GM18873 (cell line): ENCODE measurements around the gene ADAM20.
"Not testable (repeated sequence)": the region's sequence is repeated elsewhere in the genome, so short reads cannot be mapped to it uniquely, and the experiment has no call there.

Source experiments
- ATAC-seq: cut with Tn5 transposase; IDR thresholded peaks from one replicate; pipeline ENCODE4 v1.9.1; 2021; ENCODE audit warnings: mild to moderate bottlenecking, moderate library complexity, moderate number of reproducible peaks; ENCODE audit not compliant: unreplicated experiment, low FRiP score

Gene ADAM20

DNA sequence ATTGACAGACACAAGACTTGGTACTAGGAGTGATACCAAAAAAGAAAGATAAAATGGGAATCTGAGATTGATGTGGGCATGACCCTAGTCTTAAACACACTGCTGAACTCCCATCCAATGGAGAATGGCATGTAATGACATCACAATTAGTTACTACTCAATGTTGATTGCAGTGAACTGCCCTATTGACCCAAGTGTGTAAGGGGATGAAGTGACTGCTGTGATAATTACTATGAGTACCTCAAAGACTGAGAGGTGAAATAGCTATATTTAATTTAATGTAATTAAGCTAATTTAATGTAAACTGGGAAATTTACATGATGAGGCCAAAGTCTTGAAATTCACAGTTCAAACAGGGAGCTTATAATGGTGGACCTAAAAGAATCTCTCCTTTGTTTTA lies at the start of gene ADAM20:
ADAM20 (minus strand) TSS at position 101 of the 400 bp plus-strand sequence. CDS start 10,247 bp downstream, outside the sequence.
- ATAC-seq = no peak

DNA sequence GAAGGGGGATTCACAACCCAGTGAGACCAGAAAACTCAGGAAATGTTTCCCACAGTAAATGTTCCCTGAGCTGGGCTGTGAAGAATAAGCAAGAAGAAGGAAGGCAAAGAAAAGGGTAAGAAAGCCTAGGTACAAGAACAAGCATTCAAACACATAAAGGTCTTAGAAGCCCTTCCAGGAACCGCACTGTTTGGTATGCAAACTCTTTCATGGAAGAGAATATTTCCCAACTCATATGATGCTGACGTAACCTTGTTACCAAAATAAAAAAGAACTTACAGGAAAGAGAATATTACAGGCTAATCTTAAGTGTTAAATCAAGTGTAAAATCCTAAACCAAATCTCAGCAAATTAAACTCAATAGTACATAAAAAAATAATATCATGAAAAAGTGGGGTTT lies 42.1 kb upstream of the ADAM20 start:
- ATAC-seq = no peak

DNA sequence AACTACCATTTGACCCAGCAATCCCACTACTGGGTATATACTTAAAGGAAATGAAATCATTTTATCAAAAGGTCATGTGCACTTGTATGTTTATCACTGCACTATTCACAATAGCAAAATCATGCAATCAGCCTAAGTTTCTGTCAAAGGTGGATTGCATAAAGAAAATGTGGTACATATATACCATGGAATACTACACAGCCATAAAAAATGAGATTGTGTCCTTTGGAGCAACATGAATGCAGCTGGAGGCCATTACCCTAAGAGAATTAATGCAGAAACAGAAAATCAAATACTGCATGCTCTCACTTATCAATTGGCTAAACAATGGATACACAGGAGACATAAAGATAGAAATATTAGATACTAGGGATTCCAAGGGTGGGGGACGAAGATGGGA lies 38.2 kb upstream of the ADAM20 start:
- ATAC-seq = no peak

DNA sequence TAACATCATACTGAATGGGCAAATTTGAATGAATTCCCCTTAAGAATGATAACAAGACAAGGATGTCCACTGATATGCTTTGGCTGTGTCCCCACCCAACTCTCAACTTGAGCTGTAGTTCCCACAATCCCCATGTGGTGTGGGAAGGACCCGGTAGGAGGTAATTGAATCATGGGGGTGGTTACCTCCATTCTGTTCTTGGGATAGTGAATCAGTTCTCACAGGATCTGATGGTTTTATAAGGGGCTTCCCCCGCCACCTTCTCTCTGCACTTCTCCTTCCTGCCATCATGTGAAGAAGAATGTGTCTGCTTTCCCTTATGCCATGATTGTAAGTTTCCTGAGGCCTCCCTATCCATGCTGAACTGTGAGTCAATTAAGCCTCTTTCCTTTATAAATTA lies 36.3 kb upstream of the ADAM20 start:
- no peak for ATAC-seq

DNA sequence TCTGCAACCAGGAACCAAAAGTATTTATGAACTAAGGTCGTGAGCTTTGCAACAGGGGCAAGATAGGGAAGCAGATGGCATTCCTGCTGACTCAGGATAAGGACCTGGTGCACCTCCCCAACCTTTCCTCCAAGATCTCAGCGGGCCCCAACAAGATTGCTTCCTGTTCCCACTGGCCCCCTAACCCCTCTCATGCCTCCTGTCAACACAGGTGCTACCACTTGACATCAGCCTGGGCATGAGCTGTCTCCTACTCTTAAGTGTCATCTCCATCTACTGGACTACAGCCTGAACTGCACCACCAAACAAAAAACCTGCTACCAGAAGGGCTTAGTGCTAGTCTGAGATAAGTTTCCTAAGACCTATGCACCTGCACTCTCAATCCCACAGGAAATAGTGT lies 33.0 kb upstream of the ADAM20 start:
- no peak for ATAC-seq

DNA sequence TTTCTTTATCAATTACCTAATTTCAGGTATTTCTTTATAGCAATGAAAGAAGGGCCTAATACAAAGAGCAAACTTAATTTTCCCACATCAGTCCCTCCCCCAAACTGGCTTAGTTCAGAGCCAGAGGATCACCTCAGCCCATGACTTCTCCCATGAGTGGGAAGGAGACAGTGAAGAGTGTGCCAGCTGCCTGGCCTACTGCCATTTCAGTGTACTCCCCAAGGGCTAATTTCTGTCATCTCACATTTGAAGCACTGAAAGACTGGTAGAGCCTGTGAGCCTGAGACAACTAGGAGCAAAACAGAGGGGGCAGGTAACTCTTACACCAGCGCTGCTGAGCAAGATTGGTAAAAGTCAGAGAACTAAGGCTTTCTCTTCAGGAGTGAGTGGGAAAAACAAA lies 29.1 kb upstream of the ADAM20 start:
- no peak for ATAC-seq

DNA sequence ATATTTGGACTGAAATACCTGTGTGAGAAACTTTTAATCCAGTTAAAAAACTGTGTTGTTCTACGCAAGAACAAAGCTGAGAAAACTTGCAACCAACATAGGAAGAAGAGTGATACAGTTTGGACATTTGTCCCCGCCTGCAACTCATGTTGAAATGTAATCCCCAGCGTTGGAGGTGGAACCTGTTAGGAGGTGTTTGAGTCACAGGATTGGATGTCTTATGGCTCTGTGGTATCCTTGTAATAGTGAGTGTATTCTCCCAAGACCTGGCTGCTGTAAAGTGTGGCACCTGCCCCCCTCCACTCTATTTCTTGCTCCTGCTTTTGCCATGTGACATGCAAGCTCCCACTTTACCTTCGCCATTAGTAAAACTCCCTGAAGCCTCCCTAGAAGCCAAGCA lies 28.6 kb upstream of the ADAM20 start:
- no peak for ATAC-seq

DNA sequence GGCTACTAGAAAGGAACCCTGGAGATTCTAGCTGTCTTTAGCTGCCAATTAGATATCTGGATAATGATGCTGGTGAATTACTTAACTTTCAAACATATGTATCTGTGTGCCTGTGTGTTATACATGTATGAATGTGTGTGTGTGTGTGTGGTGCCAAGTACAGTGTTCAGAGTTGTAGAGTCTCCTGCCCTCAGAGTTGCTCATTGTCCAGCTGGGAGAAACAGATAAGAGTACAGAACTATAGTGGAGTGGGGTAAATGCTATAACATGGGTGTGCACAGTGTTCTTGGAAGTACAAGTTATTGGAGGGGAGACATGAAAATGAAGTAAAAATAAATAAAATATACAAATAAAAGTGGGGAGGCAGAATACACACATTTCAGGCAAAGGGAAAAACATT lies 23.6 kb upstream of the ADAM20 start:
- ATAC-seq = no peak

DNA sequence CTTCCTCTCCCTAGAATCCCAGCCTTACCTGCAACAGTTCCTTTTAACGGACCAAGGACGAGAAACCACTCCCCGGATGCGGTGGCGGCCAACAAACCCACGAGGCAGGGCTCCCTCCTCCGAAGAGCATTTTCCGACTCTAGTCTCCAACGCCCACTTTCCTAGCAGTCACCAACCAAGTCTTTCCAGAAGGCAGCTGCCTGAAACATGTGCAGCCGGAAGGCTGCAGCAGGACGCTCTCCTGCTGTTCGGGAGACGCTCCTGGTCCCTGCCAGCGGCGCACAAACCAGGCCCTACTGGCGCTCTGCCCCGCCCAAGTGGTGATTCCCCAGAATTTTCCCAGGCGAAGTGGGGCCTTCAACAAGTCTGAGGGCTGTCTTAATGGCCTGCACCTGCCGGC lies 21.1 kb upstream of the ADAM20 start:
- no peak for ATAC-seq

DNA sequence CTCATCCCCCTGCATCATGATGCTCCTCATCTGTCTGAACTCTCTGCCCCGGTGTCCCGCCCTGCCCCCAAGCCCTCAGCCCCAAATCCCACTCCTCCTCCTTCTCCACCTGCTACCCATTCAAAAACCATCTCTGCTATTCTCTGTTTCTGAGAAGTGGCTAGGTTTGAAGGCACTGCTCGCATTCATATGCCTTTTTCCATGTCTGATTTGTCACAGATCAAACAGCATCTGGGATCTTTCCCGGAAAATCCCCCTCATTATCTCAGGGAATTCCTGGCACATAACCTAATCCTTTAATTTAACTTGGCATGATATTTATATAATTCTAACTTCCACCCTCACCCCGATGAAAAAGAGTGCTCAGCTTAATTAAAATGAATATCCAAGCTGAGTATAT lies 3.3 kb upstream of the ADAM20 start:
- ATAC-seq = no peak

DNA sequence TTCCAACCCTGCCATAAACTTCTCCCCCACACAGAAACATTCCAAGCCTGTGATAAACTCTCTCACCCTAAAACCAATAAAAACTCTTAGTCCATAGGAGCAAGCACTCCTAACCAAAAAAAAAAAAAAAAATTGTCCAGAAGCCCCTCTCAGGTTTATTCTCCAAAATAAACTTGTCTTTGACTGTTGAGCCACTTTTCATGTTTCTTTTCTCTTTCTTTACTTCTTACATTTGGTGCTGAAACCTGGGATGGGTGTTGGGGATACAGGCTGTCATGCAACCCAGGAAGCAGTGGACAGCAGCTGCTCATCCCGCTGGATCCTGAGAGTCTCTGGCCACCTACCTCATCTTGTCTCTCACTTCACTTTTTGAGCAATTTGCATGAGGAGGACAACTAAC lies 2.0 kb upstream of the ADAM20 start:
- no peak for ATAC-seq

DNA sequence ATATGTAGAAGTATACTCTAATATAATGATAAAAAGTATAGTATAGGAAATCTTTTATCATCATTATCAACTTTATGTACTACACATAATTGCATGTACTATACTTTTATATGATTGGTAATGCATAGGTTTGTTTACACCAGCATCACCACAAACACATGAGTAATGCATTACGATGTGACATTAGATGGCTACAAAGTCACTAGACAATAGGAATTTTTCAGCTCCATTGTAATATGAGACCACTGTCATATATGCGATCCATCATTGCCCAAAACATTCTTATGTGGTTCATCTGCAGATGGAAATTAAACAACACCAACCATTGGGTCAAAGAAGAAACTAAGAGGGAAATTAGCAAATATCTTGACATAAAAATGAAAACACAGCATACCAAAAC lies 4.4 kb downstream of the ADAM20 start:
- no peak for ATAC-seq

DNA sequence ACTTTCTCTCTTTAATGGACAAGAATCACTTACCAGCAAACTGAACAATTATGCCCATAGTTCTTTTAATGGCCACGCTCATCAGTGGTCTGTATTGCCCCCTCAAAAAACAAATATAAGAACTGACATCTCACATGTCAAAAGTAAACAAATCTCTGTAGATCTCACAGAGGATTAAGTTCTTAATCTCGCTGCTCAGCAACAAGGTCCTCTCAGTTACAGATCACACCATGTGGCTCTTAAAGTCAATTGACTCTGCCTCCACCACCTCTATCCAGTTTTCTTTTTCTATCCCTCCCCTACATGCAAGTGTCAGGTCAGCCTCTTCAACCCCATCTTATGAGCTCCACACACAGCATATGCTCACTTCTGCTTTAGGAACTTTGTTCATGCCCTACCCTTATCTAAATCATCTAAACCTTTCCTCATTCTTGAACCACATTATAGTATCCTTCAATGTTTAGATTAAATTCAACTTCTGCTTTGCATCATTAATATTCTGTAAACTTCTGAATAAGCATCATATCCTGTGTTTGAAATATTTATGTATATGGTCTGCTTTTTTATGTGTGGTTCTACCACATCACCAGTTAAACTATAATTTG lies 7.2 kb downstream of the ADAM20 start:
- ATAC-seq = no peak

DNA sequence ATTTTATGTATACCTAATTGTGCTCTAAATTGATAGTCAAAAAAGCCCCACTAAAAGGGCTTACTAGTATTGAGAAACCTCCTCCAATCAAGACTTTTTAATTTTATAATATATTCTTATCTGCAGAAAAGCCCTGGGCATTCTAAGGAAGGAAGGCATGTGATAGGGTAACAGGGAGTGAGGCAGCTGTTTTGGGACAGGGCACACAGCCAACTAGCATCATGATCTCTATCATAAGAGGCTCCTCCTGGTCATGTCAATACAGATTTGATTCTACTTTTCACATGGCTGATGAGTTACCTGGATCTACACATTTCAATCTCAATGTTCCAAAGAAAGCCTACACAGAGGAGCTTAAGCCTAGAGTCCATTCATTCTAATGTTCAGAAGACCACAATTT lies 9.1 kb downstream of the ADAM20 start:
- ATAC-seq = no peak

DNA sequence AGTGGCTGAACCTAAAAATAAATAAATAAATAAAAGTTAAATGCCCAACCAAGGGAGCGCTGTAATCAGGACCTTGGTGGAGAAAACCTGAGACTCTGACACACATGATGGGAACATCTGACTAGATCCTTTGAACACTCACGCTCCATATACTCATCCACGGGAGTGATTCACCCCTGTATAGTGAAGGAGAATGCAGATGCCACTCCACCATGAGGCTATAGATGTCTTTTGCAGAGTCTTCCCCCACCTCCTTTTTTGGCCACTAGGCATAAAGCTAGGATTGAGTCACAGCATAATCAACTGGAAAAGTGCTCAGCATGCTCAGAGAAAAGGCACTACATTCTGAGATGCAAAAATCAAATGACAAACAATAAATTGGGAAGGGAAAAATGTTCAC lies 19.0 kb downstream of the ADAM20 start:
- ATAC-seq = no peak

DNA sequence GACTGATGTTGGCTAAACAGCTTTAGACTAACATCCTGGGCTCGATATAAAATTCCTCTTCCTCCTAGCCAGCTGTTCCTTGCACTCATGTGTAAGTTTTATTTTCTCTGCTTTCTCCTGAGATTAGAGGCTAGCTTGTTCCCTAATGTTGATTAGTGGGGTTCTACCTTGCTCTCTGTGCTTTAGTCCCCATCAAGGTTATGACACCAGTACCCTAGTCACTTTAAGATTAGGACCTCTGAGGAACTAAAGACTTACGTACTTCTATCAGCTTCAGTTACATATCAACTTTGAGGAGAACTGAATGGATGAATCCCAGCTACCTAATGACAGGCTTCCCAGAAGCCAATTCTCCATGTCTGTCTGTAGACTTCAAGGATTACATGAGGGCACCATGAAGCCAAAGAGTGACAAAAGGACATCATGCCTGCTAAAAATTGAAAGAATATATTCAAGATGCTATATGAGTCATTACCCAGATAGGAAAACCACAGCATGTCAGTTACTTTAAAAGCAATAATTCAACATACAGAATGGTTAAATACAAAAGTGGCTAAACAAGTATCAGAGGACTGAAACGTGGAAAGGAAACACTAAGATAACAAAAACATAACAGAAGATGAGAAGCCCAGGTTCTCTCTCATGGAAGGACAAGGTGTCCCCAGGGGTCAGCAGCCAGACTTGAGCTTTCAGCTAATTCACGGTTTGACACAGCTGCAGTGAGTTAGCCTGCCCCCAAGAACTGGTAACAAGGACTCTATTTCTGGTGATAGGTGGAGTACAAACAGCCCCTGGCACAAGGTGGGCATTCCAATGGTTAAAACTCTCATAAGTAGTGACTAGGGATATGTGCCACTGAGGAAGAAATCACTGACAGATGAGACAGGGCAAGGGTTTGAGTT lies 20.4 kb downstream of the ADAM20 start:
- no peak for ATAC-seq

DNA sequence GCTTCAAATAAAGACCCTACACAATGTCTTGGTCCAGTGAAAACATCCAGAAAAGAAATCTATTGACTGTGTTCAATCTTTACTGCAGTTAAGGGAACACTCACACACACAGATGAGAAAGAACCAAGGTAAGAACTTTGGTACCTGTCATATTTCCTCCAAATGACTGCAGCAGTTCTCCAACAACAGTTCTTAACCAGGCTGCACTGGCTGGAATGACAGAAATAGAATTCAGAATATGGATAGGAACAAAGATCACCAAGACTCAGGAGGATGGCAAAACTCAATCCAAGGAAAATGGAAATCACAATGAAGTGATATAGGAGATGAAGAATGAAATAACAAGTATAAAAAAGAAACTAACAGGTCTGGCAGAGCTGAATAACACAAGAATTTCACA lies 36.6 kb downstream of the ADAM20 start:
- ATAC-seq = no peak

DNA sequence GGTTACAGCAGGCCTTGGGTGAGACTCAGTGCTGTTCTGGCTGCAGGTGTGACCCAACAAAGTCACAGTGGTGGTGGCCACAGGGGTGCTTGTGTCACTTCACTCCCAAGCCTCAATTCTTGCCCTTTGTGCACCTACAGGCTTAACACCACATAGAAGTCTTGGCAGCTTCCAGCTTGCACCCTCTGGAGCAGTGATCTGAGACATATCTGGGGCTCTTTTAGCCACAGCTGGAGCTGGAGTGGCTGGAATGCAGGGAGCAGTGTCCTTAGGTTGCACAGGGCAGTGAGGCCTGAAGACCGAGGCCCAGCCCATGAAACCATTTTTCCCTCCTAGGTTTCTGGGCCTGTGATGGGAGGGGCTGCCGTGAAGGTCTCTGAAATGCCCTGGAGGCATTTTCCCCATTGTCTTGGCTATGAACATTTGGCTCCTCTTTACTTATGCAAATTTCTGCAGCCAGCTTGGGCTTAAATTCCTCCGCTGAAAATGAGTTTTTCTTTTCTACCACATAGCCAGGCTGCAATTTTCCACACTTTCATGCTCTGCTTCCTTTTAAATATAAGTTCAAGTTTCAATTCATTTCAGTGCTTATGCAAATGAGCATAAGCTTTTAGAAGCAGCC lies 45.1 kb downstream of the ADAM20 start:
- no peak for ATAC-seq

DNA sequence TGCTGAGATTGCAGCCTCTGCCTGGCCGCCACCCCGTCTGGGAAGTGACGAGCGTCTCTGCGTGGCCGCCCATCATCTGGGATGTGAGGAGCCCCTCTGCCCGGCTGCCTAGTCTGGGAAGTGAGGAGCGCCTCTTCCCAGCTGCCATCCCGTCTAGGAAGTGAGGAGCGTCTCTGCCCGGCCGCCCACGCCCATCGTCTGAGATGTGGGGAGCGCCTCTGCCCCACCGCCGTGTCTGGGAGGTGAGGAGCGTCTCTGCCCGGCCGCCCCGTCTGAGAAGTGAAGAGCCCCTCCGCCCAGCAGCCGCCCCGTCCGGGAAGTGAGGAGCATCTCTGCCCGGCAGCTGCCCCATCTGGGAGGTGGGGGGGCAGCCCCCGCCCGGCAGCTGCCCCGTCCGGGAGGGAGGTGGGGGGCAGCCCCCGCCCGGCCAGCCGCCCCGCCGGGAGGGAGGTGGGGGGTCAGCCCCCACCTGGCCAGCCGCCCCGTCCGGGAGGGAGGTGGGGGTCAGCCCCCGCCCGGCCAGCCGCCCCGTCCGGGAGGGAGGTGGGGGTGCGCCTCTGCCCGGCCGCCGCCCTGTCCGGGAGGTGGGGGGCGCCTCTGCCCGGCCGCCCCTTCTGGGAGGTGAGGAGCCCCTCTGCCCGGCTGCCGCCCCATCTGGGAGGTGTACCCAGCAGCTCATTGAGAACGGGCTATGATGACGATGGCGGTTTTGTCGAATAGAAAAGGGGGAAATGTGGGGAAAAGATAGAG lies 57.3 kb downstream of the ADAM20 start:
- ATAC-seq = not testable (repeated sequence)

DNA sequence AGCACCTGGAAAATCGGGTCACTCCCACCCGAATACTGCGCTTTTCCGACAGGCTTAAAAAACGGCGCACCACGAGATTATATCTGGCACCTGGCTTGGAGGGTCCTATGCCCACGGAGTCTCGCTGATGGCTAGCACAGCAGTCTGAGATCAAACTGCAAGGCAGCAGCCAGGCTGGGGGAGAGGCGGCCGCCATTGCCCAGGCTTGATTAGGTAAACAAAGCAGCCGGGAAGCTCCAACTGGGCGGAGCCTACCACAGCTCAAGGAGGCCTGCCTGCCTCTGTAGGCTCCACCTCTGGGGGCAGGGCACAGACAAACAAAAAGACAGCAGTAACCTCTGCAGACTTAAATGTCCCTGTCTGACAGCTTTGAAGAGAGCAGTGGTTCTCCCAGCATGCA lies 59.3 kb downstream of the ADAM20 start:
- not testable (repeated sequence) for ATAC-seq

DNA sequence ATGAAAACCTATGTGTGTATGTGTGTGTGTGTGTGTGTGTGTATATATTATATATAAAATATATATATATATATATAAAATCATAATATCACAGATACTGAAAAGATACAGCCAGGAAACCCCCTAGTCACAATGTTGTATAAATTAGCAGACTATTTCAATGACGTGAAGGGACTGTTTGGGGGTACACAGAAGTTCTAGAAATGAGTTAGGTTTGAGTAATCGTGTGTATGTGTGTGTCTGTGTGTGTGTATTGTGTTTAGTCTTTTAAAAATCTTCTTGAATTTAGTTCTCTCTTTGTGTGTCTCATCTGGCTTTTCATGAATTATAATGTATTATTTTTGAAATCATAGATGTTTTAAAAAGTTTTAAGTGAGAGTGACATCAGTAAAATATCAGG lies 61.0 kb downstream of the ADAM20 start:
- ATAC-seq = no peak
